ENCODE data around the gene RASGRP3. TPM values are rescaled to one million over a fixed set of nuclear protein-coding genes. Genes with fewer than 3 reads are reported as not detected.

RASGRP3 gene
- total RNA-seq, 1 experiment from 2014 or later: 0.59 TPM

DNA sequence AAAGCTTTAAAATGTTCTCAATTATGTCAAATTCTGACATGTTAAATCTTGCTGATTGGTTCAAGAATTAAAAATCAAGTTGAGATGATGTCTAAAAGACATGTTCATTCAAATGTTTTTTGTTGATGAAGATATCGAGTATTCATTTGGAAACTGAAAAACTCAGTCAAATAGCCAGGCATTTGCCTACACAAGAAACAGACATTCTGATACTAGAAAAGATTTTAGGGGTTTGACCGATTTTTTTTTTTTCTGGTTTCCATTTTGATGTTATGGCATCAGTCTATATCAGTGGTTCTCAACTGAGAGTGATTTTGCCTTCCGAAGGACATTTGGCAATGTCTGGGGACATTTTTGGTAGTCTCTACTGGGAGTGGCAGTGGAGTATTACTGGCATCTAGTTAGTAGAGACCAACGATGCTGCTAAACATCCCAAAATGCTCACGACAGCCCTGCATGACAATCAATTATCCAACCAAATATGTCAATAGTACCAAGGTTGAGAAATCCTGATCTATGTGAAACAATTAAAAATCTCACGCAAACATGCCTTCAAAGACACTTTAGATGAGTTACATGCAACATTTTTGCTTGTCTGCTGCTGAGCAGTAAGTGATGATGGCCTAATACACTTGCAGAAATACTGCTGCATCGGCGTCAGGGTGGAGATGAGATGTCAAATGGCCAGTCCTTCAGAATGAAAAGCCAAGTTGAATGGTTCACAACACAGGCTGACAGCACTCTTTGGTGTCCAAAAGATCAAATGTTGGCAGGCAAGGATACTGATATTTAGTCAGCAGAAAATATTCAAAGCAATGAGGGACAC, 12.5 kb downstream of the RASGRP3 start:
- Histone ChIP-seq H3K4me3 (replicated peaks in 1 of 2; ENCODE audit: low read depth in 1 of 2, low read length in 2 of 2) (no peak overlapping the region), H3K9ac (ENCODE audit: low read length) (no peak overlapping the region), H3K4me1 (ENCODE audit: control insufficient read depth in 1 of 2, insufficient read depth in 2 of 2, low read length in 2 of 2) (no peaks in the 10 kb centered on the region), H3K27ac (ENCODE audit: low read depth, low read length) (no peak overlapping the region), H4K20me1 (ENCODE audit: insufficient read depth) (no peaks in the 10 kb centered on the region), H3K4me2 (ENCODE audit: low read length) (no peak overlapping the region), H3K9me3 (ENCODE audit: control insufficient read depth in 1 of 2, insufficient read depth in 1 of 2, low read depth in 1 of 2, low read length in 2 of 2) (peaks cover 0 to 16% of the 10 kb centered on the region in 2 experiments; a peak in 1 of 4 replicates), H3K27me3 (ENCODE audit: insufficient read depth, low read length) (no peaks in the 10 kb centered on the region), H3K9me2 (ENCODE audit: insufficient read depth) (no peaks in the 10 kb centered on the region), H3K79me2 (ENCODE audit: insufficient read depth, low read length) (no peaks in the 10 kb centered on the region), H3K36me3 (ENCODE audit: control insufficient read depth in 1 of 2, insufficient read depth in 2 of 2, low read length in 2 of 2) (no peaks in the 10 kb centered on the region), H2AFZ (ENCODE audit: low read depth, low read length, poor library complexity, severe bottlenecking) (no peak overlapping the region)
- BruUV-seq (replicated peaks): no TSS peak
- ATAC-seq: no peak
- RAD21 ChIA-PET (ENCODE audit: low non-redundant PET in 1 of 2, low total read pairs in 2 of 2, uncharacterized antibody in 2 of 2, unreplicated experiment in 2 of 2): no interaction called here
- no peak for DNase-seq (ENCODE audit: low read depth, low spot score)
- POLR2A ChIA-PET: no interaction called here
- intact Hi-C loops (cut with micrococcal nuclease): no loop called here
- TF ChIP-seq SP1 (IDR thresholded peaks at IDR 0.05; ENCODE audit: low read depth) (no peak), EGR1 (IDR thresholded peaks at IDR 0.05; ENCODE audit: low read depth) (no peak), SRF (IDR thresholded peaks at IDR 0.05; ENCODE audit: low read depth) (no peak), EZH2phosphoT487 (IDR thresholded peaks at IDR 0.05; ENCODE audit: borderline replicate concordance) (no peak)
- CTCF ChIA-PET: no interaction called here

DNA sequence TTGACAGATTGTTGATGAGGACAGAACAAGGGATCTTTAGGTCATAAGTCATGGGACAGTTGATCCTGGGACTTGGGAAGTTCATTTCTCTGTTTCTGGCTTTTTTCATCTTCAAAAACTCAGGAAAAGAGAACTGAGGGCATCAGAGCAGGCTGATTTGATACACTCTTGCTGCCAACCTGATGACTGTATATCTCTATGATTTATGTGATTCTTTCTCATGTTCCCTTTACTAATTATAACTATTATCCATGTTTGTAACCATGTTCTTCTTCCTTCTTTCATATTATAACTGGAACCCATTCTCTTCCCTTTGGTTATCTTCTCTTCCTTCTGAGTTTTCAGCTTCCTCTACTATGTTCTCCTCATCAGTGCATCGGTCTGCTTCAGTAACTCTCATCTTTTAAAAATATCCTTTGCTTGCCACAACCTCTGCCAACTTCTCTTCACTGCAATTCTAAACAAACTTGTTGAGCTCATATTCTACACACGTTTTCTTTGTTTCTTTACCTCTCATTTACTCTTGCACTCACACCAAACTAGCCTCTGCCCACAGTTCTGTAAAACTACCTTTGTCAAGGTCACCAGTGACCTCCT, 13.5 kb downstream of the RASGRP3 start:
- H4K20me1 ChIP-seq (ENCODE audit: insufficient read depth): no peaks in the 10 kb centered on the region
- CTCF ChIA-PET: interaction anchor here (1.2 kb wide), 1 partner anchor 14 kb away, joined by 4 read pairs; no protein-coding TSS in a partner anchor
- no peak overlapping the region for H3K27ac ChIP-seq (ENCODE audit: low read depth, low read length)
- no peaks in the 10 kb centered on the region for H3K79me2 ChIP-seq (ENCODE audit: insufficient read depth, low read length)
- no peaks in the 10 kb centered on the region for H3K9me2 ChIP-seq (ENCODE audit: insufficient read depth)
- DNase-seq (ENCODE audit: low read depth, low spot score) (no peak), ATAC-seq (no peak)
- H3K27me3 ChIP-seq (ENCODE audit: insufficient read depth, low read length): no peaks in the 10 kb centered on the region
- intact Hi-C loops (cut with micrococcal nuclease): no loop called here
- H3K4me2 ChIP-seq (ENCODE audit: low read length): no peak overlapping the region
- no peak overlapping the region for H3K9ac ChIP-seq (ENCODE audit: low read length)
- RAD21 ChIA-PET (ENCODE audit: low non-redundant PET in 1 of 2, low total read pairs in 2 of 2, uncharacterized antibody in 2 of 2, unreplicated experiment in 2 of 2): no interaction called here
- no TSS peak for BruUV-seq (replicated peaks)
- peaks cover 0 to 3% of the 10 kb centered on the region in 2 experiments; a peak in 1 of 4 replicates for H3K4me1 ChIP-seq (ENCODE audit: control insufficient read depth in 1 of 2, insufficient read depth in 2 of 2, low read length in 2 of 2)
- no peak overlapping the region for H2AFZ ChIP-seq (ENCODE audit: low read depth, low read length, poor library complexity, severe bottlenecking)
- POLR2A ChIA-PET: no interaction called here
- no peaks in the 10 kb centered on the region for H3K36me3 ChIP-seq (ENCODE audit: control insufficient read depth in 1 of 2, insufficient read depth in 2 of 2, low read length in 2 of 2)
- H3K4me3 ChIP-seq (replicated peaks in 1 of 2; ENCODE audit: low read depth in 1 of 2, low read length in 2 of 2): no peak overlapping the region
- H3K9me3 ChIP-seq (ENCODE audit: control insufficient read depth in 1 of 2, insufficient read depth in 1 of 2, low read depth in 1 of 2, low read length in 2 of 2): peaks cover 0 to 16% of the 10 kb centered on the region in 2 experiments; a peak in 1 of 4 replicates
- TF ChIP-seq JUND (IDR thresholded peaks at IDR 0.05) (no peak), TCF7L2 (IDR thresholded peaks at IDR 0.05; ENCODE audit: borderline replicate concordance, extremely low read depth, insufficient read depth, insufficient read length) (no peak), ZNF274 (IDR thresholded peaks at IDR 0.05; ENCODE audit: low read depth, low read length) (no peak), ZFX (IDR thresholded peaks at IDR 0.05) (no peak), CBX3 (IDR thresholded peaks at IDR 0.05; ENCODE audit: low read depth) (no peak), EGR1 (IDR thresholded peaks at IDR 0.05; ENCODE audit: low read depth) (no peak), SIN3A (IDR thresholded peaks at IDR 0.05; ENCODE audit: low read depth) (no peak), POLR2A (IDR thresholded peaks at IDR 0.05; ENCODE audit: borderline replicate concordance, extremely low read depth, insufficient read depth, insufficient read length) (no peak)
- TF ChIP-seq, protein P1, sequence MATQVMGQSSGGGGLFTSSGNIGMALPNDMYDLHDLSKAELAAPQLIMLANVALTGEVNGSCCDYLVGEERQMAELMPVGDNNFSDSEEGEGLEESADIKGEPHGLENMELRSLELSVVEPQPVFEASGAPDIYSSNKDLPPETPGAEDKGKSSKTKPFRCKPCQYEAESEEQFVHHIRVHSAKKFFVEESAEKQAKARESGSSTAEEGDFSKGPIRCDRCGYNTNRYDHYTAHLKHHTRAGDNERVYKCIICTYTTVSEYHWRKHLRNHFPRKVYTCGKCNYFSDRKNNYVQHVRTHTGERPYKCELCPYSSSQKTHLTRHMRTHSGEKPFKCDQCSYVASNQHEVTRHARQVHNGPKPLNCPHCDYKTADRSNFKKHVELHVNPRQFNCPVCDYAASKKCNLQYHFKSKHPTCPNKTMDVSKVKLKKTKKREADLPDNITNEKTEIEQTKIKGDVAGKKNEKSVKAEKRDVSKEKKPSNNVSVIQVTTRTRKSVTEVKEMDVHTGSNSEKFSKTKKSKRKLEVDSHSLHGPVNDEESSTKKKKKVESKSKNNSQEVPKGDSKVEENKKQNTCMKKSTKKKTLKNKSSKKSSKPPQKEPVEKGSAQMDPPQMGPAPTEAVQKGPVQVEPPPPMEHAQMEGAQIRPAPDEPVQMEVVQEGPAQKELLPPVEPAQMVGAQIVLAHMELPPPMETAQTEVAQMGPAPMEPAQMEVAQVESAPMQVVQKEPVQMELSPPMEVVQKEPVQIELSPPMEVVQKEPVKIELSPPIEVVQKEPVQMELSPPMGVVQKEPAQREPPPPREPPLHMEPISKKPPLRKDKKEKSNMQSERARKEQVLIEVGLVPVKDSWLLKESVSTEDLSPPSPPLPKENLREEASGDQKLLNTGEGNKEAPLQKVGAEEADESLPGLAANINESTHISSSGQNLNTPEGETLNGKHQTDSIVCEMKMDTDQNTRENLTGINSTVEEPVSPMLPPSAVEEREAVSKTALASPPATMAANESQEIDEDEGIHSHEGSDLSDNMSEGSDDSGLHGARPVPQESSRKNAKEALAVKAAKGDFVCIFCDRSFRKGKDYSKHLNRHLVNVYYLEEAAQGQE (IDR thresholded peaks at IDR 0.05; ENCODE audit: low read depth): no peak
- TF ChIP-seq, protein P2, sequence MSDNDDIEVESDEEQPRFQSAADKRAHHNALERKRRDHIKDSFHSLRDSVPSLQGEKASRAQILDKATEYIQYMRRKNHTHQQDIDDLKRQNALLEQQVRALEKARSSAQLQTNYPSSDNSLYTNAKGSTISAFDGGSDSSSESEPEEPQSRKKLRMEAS (IDR thresholded peaks at IDR 0.05): no peak
- TF ChIP-seq, protein P3, sequence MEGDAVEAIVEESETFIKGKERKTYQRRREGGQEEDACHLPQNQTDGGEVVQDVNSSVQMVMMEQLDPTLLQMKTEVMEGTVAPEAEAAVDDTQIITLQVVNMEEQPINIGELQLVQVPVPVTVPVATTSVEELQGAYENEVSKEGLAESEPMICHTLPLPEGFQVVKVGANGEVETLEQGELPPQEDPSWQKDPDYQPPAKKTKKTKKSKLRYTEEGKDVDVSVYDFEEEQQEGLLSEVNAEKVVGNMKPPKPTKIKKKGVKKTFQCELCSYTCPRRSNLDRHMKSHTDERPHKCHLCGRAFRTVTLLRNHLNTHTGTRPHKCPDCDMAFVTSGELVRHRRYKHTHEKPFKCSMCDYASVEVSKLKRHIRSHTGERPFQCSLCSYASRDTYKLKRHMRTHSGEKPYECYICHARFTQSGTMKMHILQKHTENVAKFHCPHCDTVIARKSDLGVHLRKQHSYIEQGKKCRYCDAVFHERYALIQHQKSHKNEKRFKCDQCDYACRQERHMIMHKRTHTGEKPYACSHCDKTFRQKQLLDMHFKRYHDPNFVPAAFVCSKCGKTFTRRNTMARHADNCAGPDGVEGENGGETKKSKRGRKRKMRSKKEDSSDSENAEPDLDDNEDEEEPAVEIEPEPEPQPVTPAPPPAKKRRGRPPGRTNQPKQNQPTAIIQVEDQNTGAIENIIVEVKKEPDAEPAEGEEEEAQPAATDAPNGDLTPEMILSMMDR (IDR thresholded peaks at IDR 0.05 in 2 of 3, conservative IDR thresholded peaks at IDR 0.05 in 1 of 3; ENCODE audit: borderline replicate concordance in 1 of 3, insufficient read depth in 1 of 3, low read depth in 2 of 3, low read length in 2 of 3): no peak

Data from HCT116 (cell line).